Measurements from ENCODE around the gene BYSL.

Gene BYSL

DNA sequence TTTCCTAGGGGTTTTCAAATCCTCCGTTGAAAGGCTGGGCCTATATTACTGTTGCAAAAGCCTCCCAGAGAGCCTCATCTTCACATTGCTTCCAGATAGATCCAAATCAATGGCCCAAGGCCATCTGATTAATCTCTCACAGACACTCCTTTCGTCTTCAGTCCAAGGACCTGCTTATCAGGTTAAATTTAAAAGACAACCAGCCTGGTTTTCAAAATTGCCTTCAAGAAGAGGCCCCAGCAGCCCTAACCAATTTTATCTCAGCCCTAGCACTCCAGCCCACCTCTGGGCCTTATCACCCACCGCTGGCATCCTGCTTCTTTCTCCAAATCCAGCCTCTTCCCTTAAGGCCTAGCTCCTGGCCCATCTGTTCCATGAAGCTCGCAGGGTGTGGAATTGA is 35.8 kb downstream of the BYSL start:
- TF ChIP-seq, protein P1, sequence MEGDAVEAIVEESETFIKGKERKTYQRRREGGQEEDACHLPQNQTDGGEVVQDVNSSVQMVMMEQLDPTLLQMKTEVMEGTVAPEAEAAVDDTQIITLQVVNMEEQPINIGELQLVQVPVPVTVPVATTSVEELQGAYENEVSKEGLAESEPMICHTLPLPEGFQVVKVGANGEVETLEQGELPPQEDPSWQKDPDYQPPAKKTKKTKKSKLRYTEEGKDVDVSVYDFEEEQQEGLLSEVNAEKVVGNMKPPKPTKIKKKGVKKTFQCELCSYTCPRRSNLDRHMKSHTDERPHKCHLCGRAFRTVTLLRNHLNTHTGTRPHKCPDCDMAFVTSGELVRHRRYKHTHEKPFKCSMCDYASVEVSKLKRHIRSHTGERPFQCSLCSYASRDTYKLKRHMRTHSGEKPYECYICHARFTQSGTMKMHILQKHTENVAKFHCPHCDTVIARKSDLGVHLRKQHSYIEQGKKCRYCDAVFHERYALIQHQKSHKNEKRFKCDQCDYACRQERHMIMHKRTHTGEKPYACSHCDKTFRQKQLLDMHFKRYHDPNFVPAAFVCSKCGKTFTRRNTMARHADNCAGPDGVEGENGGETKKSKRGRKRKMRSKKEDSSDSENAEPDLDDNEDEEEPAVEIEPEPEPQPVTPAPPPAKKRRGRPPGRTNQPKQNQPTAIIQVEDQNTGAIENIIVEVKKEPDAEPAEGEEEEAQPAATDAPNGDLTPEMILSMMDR (IDR thresholded peaks at IDR 0.05; ENCODE audit: low read depth, low read length, missing control alignments): no peak
- no peak overlapping the region for H3K4me3 ChIP-seq (replicated peaks; ENCODE audit: low read depth, low read length)
- no peak for DNase-seq (ENCODE audit: extremely low read depth, low read depth)

DNA sequence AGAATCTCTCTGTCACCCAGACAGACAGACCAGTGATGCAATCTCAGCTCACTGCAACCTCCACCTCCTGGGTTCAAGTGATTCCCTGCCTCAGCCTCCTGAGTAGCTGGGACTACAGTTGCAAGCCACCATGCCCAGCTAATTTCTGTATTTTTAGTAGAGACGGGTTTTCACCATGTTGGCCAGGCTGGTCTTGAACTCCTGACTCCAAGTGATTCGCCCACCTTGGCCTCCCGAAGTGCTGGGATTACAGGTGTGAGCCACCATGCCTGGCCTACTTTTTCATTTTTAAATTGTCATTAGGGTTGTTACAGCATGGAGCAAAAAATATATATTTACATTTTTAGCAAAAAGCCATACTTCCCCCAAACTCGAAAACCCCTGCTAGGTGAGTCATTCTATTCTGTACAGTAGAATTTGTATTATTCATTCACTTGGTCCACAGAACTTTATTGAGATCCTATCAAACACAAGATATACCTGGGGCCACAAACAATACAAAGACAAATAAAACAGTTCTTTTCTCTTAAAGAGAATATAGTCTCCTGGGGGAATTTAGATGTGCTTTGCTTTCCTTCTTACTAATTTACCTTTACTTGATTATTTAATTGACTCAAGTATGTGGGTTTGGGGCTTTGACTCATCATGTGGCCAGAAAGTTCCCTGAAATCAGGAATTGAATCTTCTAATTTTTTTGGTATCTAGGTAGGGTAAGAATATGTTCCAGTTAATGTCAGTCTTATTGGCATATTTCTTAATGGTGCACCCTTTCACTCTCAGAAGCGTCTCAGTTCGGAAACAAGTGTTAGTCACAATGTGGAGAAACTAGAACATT is 36.9 kb downstream of the BYSL start:
- no peak overlapping the region for H3K4me3 ChIP-seq (replicated peaks; ENCODE audit: low read depth, low read length)
- TF ChIP-seq, protein P1 (IDR thresholded peaks at IDR 0.05; ENCODE audit: low read depth, low read length, missing control alignments): no peak
- DNase-seq (ENCODE audit: extremely low read depth, low read depth): no peak

DNA sequence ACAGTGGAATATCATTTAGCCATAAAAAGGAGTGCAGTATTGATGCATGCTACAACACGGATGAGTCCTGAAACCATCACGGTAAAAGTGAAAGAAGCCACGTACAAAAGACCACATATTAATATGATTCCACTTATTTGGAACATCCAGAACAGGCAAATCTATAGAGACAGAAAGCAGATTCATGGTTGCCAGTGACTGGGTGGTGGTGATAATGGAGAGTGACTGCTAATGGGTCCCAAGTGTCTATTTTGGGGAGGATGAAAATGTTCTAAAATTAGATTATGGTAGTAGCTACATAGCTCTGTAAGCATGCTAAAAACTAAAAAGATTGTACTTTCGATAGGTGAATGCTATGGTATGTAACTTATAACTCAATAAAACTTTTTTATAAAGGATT is 38.7 kb downstream of the BYSL start:
- TF ChIP-seq, protein P1 (IDR thresholded peaks at IDR 0.05; ENCODE audit: low read depth, low read length, missing control alignments): no peak
- no peak overlapping the region for H3K4me3 ChIP-seq (replicated peaks; ENCODE audit: low read depth, low read length)
- DNase-seq (ENCODE audit: extremely low read depth, low read depth): no peak

DNA sequence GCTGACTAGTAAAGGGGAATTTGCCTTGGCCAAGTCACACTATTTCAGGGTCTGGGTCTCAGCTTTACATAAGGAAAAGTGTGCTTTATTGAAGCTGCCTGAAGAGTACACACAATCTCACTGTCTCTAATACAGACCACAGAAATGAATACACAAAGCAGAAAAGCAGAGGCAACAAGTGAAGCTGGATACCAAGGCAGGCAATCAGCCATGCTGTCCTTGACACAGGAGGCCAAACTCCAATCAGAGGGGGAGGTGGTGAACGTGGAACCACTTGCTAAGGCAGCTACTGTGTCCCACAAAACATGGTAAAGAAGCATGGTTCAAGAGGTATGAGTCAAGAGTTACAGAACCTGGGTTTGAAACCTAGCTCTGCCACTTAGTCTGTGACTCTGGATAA is 42.1 kb downstream of the BYSL start:
- no peak overlapping the region for H3K4me3 ChIP-seq (replicated peaks; ENCODE audit: low read depth, low read length)
- TF ChIP-seq, protein P1 (IDR thresholded peaks at IDR 0.05; ENCODE audit: low read depth, low read length, missing control alignments): no peak
- DNase-seq (ENCODE audit: extremely low read depth, low read depth): no peak

DNA sequence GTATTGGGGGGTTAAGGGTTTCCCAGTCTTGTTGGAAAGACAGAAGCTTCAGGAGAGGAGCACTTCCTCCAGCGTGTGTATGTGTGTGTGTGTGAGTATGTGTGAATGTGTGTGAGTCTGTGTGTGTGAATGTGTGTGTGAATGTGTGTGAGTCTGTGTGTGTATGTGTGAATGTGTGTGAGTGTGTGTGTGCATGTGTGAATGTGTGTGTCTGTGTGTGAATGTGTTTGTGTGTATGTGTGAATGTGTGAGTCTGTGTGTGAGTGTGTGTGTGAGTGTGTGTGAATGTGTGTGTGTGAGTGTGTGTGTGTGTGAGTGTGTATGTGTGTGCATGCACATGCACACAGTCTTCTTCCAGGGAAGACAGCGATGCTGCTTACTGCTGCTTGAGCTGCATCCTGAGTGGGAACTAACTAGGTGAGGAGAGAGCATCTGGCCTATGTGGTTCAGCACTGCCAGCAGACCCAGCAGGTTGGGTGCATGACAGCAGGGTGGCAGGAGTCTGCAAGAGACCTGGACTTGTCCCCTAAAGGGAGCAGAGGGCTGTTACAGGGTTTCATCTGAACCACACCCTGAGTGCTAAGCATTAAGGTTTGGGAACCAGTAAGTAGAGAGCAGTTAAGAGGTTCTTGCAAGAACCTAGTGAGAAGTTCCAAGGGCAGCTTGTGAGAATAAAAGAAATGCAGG is 43.0 kb downstream of the BYSL start:
- DNase-seq (ENCODE audit: extremely low read depth, low read depth): no peak
- TF ChIP-seq, protein P1 (IDR thresholded peaks at IDR 0.05; ENCODE audit: low read depth, low read length, missing control alignments): no peak
- no peak overlapping the region for H3K4me3 ChIP-seq (replicated peaks; ENCODE audit: low read depth, low read length)

DNA sequence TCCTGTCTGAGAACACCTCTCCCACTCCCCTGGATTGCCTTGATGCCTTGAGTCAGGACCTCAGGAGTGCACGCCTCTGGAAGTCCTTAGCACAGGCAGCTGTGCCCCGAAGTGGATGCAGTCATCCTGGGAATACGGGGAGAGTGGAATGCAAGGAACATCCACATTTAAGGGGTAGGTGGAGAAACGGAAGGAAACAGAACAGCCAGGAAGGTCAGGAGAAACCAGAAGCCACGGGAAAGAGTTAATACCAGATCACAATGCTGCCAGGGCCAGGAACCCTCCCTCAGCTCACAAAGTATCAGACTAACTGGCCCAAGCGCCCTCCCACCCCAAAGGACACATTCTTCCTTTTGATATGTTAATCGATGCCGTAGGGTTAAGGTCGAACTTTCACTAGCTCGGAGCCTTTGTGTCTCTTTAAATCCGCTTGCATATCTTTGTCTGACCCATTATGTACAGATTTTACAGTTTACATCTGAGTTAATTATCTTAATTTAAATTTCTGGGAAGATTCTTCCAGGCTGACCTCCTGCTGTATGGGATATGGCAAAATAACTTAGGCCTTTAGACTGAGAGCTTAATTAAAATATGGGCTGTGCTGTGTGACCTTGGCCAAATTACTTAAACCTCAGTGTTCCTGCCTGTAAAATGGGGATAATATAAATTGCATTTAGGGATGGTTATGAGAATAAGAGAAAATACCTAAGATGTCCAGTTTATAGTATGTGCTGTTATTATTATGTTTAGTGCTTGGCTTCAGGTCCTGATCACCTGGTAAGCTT is 44.3 kb downstream of the BYSL start:
- H3K4me3 ChIP-seq (replicated peaks; ENCODE audit: low read depth, low read length): no peak overlapping the region
- no peak for DNase-seq (ENCODE audit: extremely low read depth, low read depth)
- TF ChIP-seq, protein P1 (IDR thresholded peaks at IDR 0.05; ENCODE audit: low read depth, low read length, missing control alignments): no peak
